H1 (cell line): ENCODE data around the gene PTPN18. TPM values are rescaled to one million over a fixed set of nuclear protein-coding genes. Genes with fewer than 3 reads are reported as not detected.

Experiments
- CEBPB ChIP-seq: IDR thresholded peaks from 2 replicates; pipeline ENCODE4 v1.6.1; 2012; ENCODE audit warnings: low read depth, low read length
- CHD7 ChIP-seq: fragments of 300-600 bp; sonication (generic); IDR thresholded peaks from 2 replicates; pipeline ENCODE4 v1.7.1; 2012; ENCODE audit warnings: low read length, moderate library complexity, mild to moderate bottlenecking, inconsistent platforms; ENCODE audit not compliant: insufficient replicate concordance
- NANOG ChIP-seq: IDR thresholded peaks from 2 replicates; pipeline ENCODE4 v1.6.1; 2011; ENCODE audit warnings: low read length, low read depth, mild to moderate bottlenecking, inconsistent platforms; ENCODE audit not compliant: insufficient read depth, poor library complexity, severe bottlenecking
- POLR2AphosphoS5 ChIP-seq: IDR thresholded peaks from 2 replicates; pipeline ENCODE4 v1.6.1; 2011; ENCODE audit warnings: low read depth, low read length
- POU5F1 ChIP-seq: IDR thresholded peaks from 2 replicates; pipeline ENCODE4 v1.6.1; 2011; ENCODE audit warnings: low read depth, mild to moderate bottlenecking, low read length, moderate library complexity
- SAP30 ChIP-seq: fragments of 300-600 bp; sonication (generic); IDR thresholded peaks from 2 replicates; pipeline ENCODE4 v1.7.1; 2012; ENCODE audit warnings: low read length, moderate library complexity, mild to moderate bottlenecking, inconsistent platforms; ENCODE audit not compliant: insufficient read depth, insufficient replicate concordance
- SIX5 ChIP-seq: IDR thresholded peaks from 2 replicates; pipeline ENCODE4 v1.6.1; 2011; ENCODE audit warnings: mild to moderate bottlenecking, low read depth, low read length
- TCF12 ChIP-seq: IDR thresholded peaks from 2 replicates; pipeline ENCODE4 v1.6.1; 2011; ENCODE audit warnings: low read depth, mild to moderate bottlenecking, low read length
- USF2 ChIP-seq: IDR thresholded peaks from 2 replicates; pipeline ENCODE4 v1.6.1; 2011; ENCODE audit warnings: low read length, improper control_type of control experiment
- polyA plus RNA-seq, 7 experiments: library from polyadenylated mRNA; depleted of rRNA in 3 of 7; stranded (reverse) in 5 of 7; unstranded in 2 of 7; fragments of >200 nt in 5 of 7; fragments of 200-250 nt in 2 of 7; gene quantifications; 1 replicate in 5 of 7; 2 replicates in 1 of 7; 4 replicates in 1 of 7; pipeline versions ENCODE4 v1.2.1 to v1.2.3, GENCODE V29; 2011 to 2013; ENCODE audit warnings: missing spikeins in 2 of 7, mixed read lengths in 2 of 7
- total RNA-seq: library from RNA; stranded (reverse); fragmentation: NEBNext Ultra II Directional; extraction: Animal tissue kit (Norgen Biotek cat#: 25700); gene quantifications from 2 replicates; pipeline ENCODE4 v1.2.1, GENCODE V29; 2021

Gene PTPN18
- total and polyA plus RNA-seq, 2 of the 8 experiments (the other 6 are each of a cell fraction or from before 2014, with no cell fraction given): 13.2 to 14.7 TPM

GRCh38 chr2:130338793-130339345 lies 17.0 kb upstream of the PTPN18 start (continued):
- TF ChIP-seq CHD7: no peak
- no peak for TF ChIP-seq USF2
- no peak for TF ChIP-seq SIX5
- no peak for TF ChIP-seq NANOG
- TF ChIP-seq CEBPB: no peak
- no peak for TF ChIP-seq POLR2AphosphoS5
- no peak for TF ChIP-seq SAP30
- TF ChIP-seq POU5F1: no peak
- TF ChIP-seq TCF12: no peak
